Stomach (tissue), 9 donors: ENCODE data around the gene DLK2. TPM values are rescaled to one million over a fixed set of nuclear protein-coding genes. Genes with fewer than 3 reads are reported as not detected.

Source experiments
- DNase-seq, 2 donors: peaks; one replicate each; pipeline versions ENCODE4 v3.0.0 to v3.0.0-alpha.2; 2013 to 2019
- H3K27ac ChIP-seq, 5 donors: fragments of 200-600 bp in 4 of 5; sonication (generic) in 4 of 5; one replicate each; pipeline ENCODE4 v1.5.1; 2013 to 2019; ENCODE audit warnings: mild to moderate bottlenecking in 1 of 5, moderate library complexity in 1 of 5
- H3K27me3 ChIP-seq, 3 donors: fragments of 200-600 bp; sonication (generic); one replicate each; pipeline ENCODE4 v1.5.1; 2017 to 2019; ENCODE audit warnings: mixed run types in 1 of 3
- H3K36me3 ChIP-seq, 4 donors: fragments of 200-600 bp; sonication (generic); 1 replicate in 3 of 4; 2 replicates in 1 of 4; pipeline ENCODE4 v1.5.1; 2016 to 2019
- H3K4me1 ChIP-seq, 4 donors: fragments of 200-600 bp; sonication (generic); one replicate each; pipeline ENCODE4 v1.5.1; 2016 to 2019
- H3K4me3 ChIP-seq, 4 donors: fragments of 200-600 bp; sonication (generic) in 3 of 4; one replicate each; pipeline ENCODE4 v1.5.1; 2016 to 2019; ENCODE audit warnings: mild to moderate bottlenecking in 1 of 4
- H3K9me3 ChIP-seq, 4 donors: fragments of 200-600 bp; sonication (generic); one replicate each; pipeline ENCODE4 v1.5.1; 2016 to 2019
- CTCF ChIP-seq, 7 experiments: fragments of 450-650 bp in 4 of 7; fragments of 200-600 bp in 3 of 7; sonication (generic) in 3 of 7; IDR thresholded peaks; one replicate each; pipeline ENCODE4 v1.5.1; 2016 to 2019; ENCODE audit warnings: antibody characterized with exemption in 7 of 7, control low read depth in 2 of 7, mild to moderate bottlenecking in 1 of 7
- EP300 ChIP-seq: sonication (generic); formaldehyde crosslinking; IDR thresholded peaks from one replicate; pipeline ENCODE4 v1.6.1; 2017; ENCODE audit warnings: antibody characterized with exemption
- POLR2A ChIP-seq, 4 donors: fragments of 450-650 bp; IDR thresholded peaks; one replicate each; pipeline ENCODE4 v1.6.1; 2016; ENCODE audit warnings: antibody characterized with exemption in 4 of 4, control low read depth in 2 of 4, mild to moderate bottlenecking in 1 of 4, moderate library complexity in 1 of 4
- POLR2AphosphoS5 ChIP-seq, 3 donors: sonication (generic); formaldehyde crosslinking; IDR thresholded peaks; one replicate each; pipeline ENCODE4 v1.6.1; 2016; ENCODE audit warnings: antibody characterized with exemption in 3 of 3
- WGBS, 5 donors: extraction: QIAGEN DNeasy Blood & Tissue Kit in 3 of 5; methylation state at CpG; one replicate each; pipeline versions ENCODE4 v1.1.5 to v1.1.7; 2013 to 2018; 5-methylcytosine and 5-hydroxymethylcytosine counted together
- intact Hi-C: fragments of 100-400 bp; cut with DNase I; formaldehyde crosslinking; loops from one replicate; pipeline ENCODE4 v1.15.1; 2023; ENCODE audit warnings: low total_unique reads
- polyA plus RNA-seq, 3 donors: library from polyadenylated mRNA; stranded (reverse); fragments of 200-250 nt; gene quantifications; one replicate each; pipeline ENCODE4 v1.2.3, GENCODE V29; 2013
- total RNA-seq, 5 donors: library from RNA; depleted of rRNA; stranded (reverse); fragments of >200 nt; gene quantifications; one replicate each; pipeline versions ENCODE4 v1.1.0 to v1.2.3, GENCODE V29; 2014 to 2016
- donor health status: healthy with polysubstance abuse.
- donor health status: Bipolar disorder and iron deficiency.
- donor health status: healthy.

The DLK2 gene
- total and polyA plus RNA-seq, 8 donors = 0.37 to 17.0 TPM; not detected in 6

- 85 to 94% (median 89%) methylated on average over 6 of the region's 6 CpGs for WGBS, 5 donors
- H3K36me3 ChIP-seq = peaks cover 0 to 4% (median 0%) of the 10 kb centered on the region in 4 donors
- no peaks in the 10 kb centered on the region for H3K9me3 ChIP-seq
- DNase-seq = no peak
- H3K27ac ChIP-seq = no peak overlapping the region
- intact Hi-C loops = no loop called here
- TF ChIP-seq POLR2AphosphoS5 (IDR thresholded peaks at IDR 0.05) (no peak), EP300 (no peak), CTCF (IDR thresholded peaks at IDR 0.05) (no peak), POLR2A (IDR thresholded peaks at IDR 0.05) (no peak)
- no peaks in the 10 kb centered on the region for H3K27me3 ChIP-seq
- no peak overlapping the region for H3K4me3 ChIP-seq
- H3K4me1 ChIP-seq = peaks cover 24 to 43% (median 38%) of the 10 kb centered on the region in 4 donors
Measured at GRCh38 chr6:43475516-43475915, 20.2 kb upstream of the DLK2 start.

- H3K4me3 ChIP-seq = no peak overlapping the region
- no peak for DNase-seq
- H3K9me3 ChIP-seq = no peaks in the 10 kb centered on the region
- intact Hi-C loops = no loop called here
- no peak overlapping the region for H3K27ac ChIP-seq
- H3K4me1 ChIP-seq = peaks cover 5 to 33% (median 25%) of the 10 kb centered on the region in 4 donors
- 91 to 99% (median 98%) methylated on average over 4 of the region's 4 CpGs for WGBS, 5 donors
- no peaks in the 10 kb centered on the region for H3K36me3 ChIP-seq
- H3K27me3 ChIP-seq = peaks cover 0 to 17% (median 0%) of the 10 kb centered on the region in 3 donors
- TF ChIP-seq POLR2A (IDR thresholded peaks at IDR 0.05) = no peak
- TF ChIP-seq POLR2AphosphoS5 (IDR thresholded peaks at IDR 0.05) = no peak
- no peak for TF ChIP-seq EP300
- no peak for TF ChIP-seq CTCF (IDR thresholded peaks at IDR 0.05)
Measured at GRCh38 chr6:43472515-43472914, 17.2 kb upstream of the DLK2 start.

GRCh38 chr6:43471399-43471798 is 16.1 kb upstream of the DLK2 start:
- H3K27ac ChIP-seq = peak overlapping the region in 2 of 5 donors; percentile 19 to 38
- no peaks in the 10 kb centered on the region for H3K36me3 ChIP-seq
- peaks cover 0 to 17% (median 0%) of the 10 kb centered on the region in 3 donors for H3K27me3 ChIP-seq
- DNase-seq = peak; percentile 35 to 80
- intact Hi-C loops = no loop called here
- H3K4me1 ChIP-seq = peaks cover 5 to 27% (median 17%) of the 10 kb centered on the region in 4 donors
- H3K9me3 ChIP-seq = no peaks in the 10 kb centered on the region
- 19 to 50% (median 36%) methylated on average over 1 of the region's 1 CpG for WGBS, 5 donors
- TF ChIP-seq POLR2A (IDR thresholded peaks at IDR 0.05) (no peak), POLR2AphosphoS5 (IDR thresholded peaks at IDR 0.05) (peak in 1 of 3 donors; percentile 8)
- no peak overlapping the region for H3K4me3 ChIP-seq

GRCh38 chr6:43469947-43470346 is 14.6 kb upstream of the DLK2 start:
- Histone ChIP-seq H3K36me3 (no peaks in the 10 kb centered on the region), H3K27ac (no peak overlapping the region), H3K4me1 (peaks cover 5 to 27% (median 17%) of the 10 kb centered on the region in 4 donors), H3K4me3 (no peak overlapping the region), H3K9me3 (no peaks in the 10 kb centered on the region), H3K27me3 (peaks cover 0 to 26% (median 0%) of the 10 kb centered on the region in 3 donors)
- intact Hi-C loops = no loop called here
- TF ChIP-seq POLR2A (IDR thresholded peaks at IDR 0.05) (no peak), CTCF (IDR thresholded peaks at IDR 0.05) (no peak), EP300 (no peak), POLR2AphosphoS5 (IDR thresholded peaks at IDR 0.05) (no peak)
- no peak for DNase-seq
- WGBS, 5 donors = 60 to 77% (median 72%) methylated on average over 7 of the region's 7 CpGs
